Activated CD8-positive, alpha-beta T cell treated with anti-CD3 and anti-CD28 coated beads for 36 hours (primary cell): ENCODE results near the gene MAL. TPM values are rescaled to one million over a fixed set of nuclear protein-coding genes. Genes with fewer than 3 reads are reported as not detected.
A peak's percentile ranks its signal among the peaks of the same experiment; 100 is the strongest.

ENCODE experiments used
- ATAC-seq: fragments of 200-7000 bp; cut with Tn5 transposase; one replicate; pipeline ENCODE4 v1.10.0; 2021; ENCODE audit warnings: mild to moderate bottlenecking, moderate library complexity
- CTCF ChIA-PET: fragments of 350-600 bp; sonication (Branson Sonifier 250); formaldehyde crosslinking; loops from one replicate; lab custom pipeline; 2021; ENCODE audit warnings: antibody characterized with exemption; lab: Charles Lee
- POLR2A ChIA-PET: fragments of 350-600 bp; sonication (Branson Sonifier 250); formaldehyde crosslinking; loops from one replicate; lab custom pipeline; 2021; ENCODE audit warnings: antibody characterized with exemption; lab: Charles Lee
- DNase-seq: peaks from one replicate; pipeline ENCODE4 v3.0.0-alpha.2; 2020
- H3K27ac Mint-ChIP-seq: one replicate; pipeline ENCODE4 v1.8.0; 2021; ENCODE audit warnings: mild to moderate bottlenecking, mixed read lengths
- H3K27me3 Mint-ChIP-seq: one replicate; pipeline ENCODE4 v1.8.0; 2021; ENCODE audit warnings: mixed read lengths
- H3K36me3 Mint-ChIP-seq: one replicate; pipeline ENCODE4 v1.8.0; 2021; ENCODE audit warnings: low read depth, mixed read lengths
- H3K4me1 Mint-ChIP-seq: one replicate; pipeline ENCODE4 v1.8.0; 2021; ENCODE audit warnings: low read depth, mixed read lengths
- H3K4me3 Mint-ChIP-seq: one replicate; pipeline ENCODE4 v1.8.0; 2021; ENCODE audit warnings: mild to moderate bottlenecking, moderate library complexity, mixed read lengths
- H3K9me3 Mint-ChIP-seq: one replicate; pipeline ENCODE4 v1.8.0; 2021; ENCODE audit warnings: mixed read lengths
- CTCF ChIP-seq: fragments of 200-600 bp; IDR thresholded peaks from one replicate; pipeline ENCODE4 v1.8.0; 2022; ENCODE audit warnings: antibody characterized with exemption, mild to moderate bottlenecking
- intact Hi-C: fragments of 100-400 bp; cut with micrococcal nuclease; formaldehyde crosslinking; loops from one replicate; pipeline ENCODE4 v1.10.0; 2022
- total RNA-seq, 2 experiments: library from RNA; stranded (reverse); gene quantifications; one replicate each; pipeline ENCODE4 v1.2.3, GENCODE V29; 2021

MAL gene
- total RNA-seq, 2 experiments from 2014 or later = 54.0 to 59.2 TPM

- CTCF ChIA-PET = interaction anchor here (1.0 to 12.1 kb wide), 2 partner anchors 26 to 29 kb away, joined by 4 to 131 read pairs; no protein-coding TSS in a partner anchor
- POLR2A ChIA-PET = interaction anchor here (0.8 to 2.0 kb wide), 3 partner anchors 24 to 74 kb away, joined by 3 to 4 read pairs (median 4); no protein-coding TSS in a partner anchor
- no peaks in the 10 kb centered on the region for H3K27me3 Mint-ChIP-seq
- peaks cover 24% of the 10 kb centered on the region for H3K36me3 Mint-ChIP-seq
- ATAC-seq (no peak), DNase-seq (no peak)
- peaks cover 74% of the 10 kb centered on the region for H3K4me1 Mint-ChIP-seq
- peak overlapping the region; percentile 15 for H3K27ac Mint-ChIP-seq
- intact Hi-C loops = no loop called here
- H3K9me3 Mint-ChIP-seq = no peaks in the 10 kb centered on the region
- no peak overlapping the region for H3K4me3 Mint-ChIP-seq
- no peak for TF ChIP-seq CTCF
Measured at GRCh38 chr2:95047629-95048510, 22.4 kb downstream of the MAL start.

- Mint-ChIP-seq H3K4me3 (no peak overlapping the region), H3K36me3 (peaks cover 27% of the 10 kb centered on the region), H3K27ac (peak overlapping the region; percentile 32), H3K9me3 (no peaks in the 10 kb centered on the region), H3K27me3 (no peaks in the 10 kb centered on the region), H3K4me1 (peaks cover 75% of the 10 kb centered on the region)
- TF ChIP-seq CTCF = no peak
- intact Hi-C loops = no loop called here
- DNase-seq (no peak), ATAC-seq (no peak)
- CTCF ChIA-PET = interaction anchor here (1.0 to 12.1 kb wide), 2 partner anchors 27 to 28 kb away, joined by 4 to 131 read pairs; no protein-coding TSS in a partner anchor
- POLR2A ChIA-PET = interaction anchor here (0.8 to 2.0 kb wide), 3 partner anchors 25 to 73 kb away, joined by 3 to 4 read pairs (median 4); no protein-coding TSS in a partner anchor
Measured at GRCh38 chr2:95048825-95049682, 23.5 kb downstream of the MAL start.

GRCh38 chr2:95049683-95049955 is 24.1 kb downstream of the MAL start:
- ChIA-PET POLR2A (interaction anchor here (2.0 to 2.3 kb wide), 2 partner anchors 25 to 26 kb away, joined by 4 to 10 read pairs; no protein-coding TSS in a partner anchor), CTCF (interaction anchor here (8.2 to 12.1 kb wide), 2 partner anchors 26 to 27 kb away, joined by 131 to 142 read pairs; partner anchors contain the start of gene MAL)
- DNase-seq (no peak), ATAC-seq (no peak)
- H3K4me3 Mint-ChIP-seq = no peak overlapping the region
- peaks cover 31% of the 10 kb centered on the region for H3K36me3 Mint-ChIP-seq
- H3K9me3 Mint-ChIP-seq = no peaks in the 10 kb centered on the region
- H3K27ac Mint-ChIP-seq = peak overlapping the region; percentile 81
- intact Hi-C loops = no loop called here
- no peak for TF ChIP-seq CTCF
- no peaks in the 10 kb centered on the region for H3K27me3 Mint-ChIP-seq
- H3K4me1 Mint-ChIP-seq = peaks cover 75% of the 10 kb centered on the region

- DNase-seq (no peak), ATAC-seq (no peak)
- intact Hi-C loops = loop anchor here (2.0 kb wide), 1 partner anchor 27 kb away; no protein-coding TSS in a partner anchor
- no peak for TF ChIP-seq CTCF
- Mint-ChIP-seq H3K27me3 (no peaks in the 10 kb centered on the region), H3K4me3 (no peak overlapping the region), H3K27ac (peak overlapping the region; percentile 81), H3K36me3 (peaks cover 31% of the 10 kb centered on the region), H3K4me1 (peaks cover 77% of the 10 kb centered on the region), H3K9me3 (no peaks in the 10 kb centered on the region)
- ChIA-PET CTCF (interaction anchor here (8.2 to 12.1 kb wide), 2 partner anchors 26 to 27 kb away, joined by 131 to 142 read pairs; partner anchors contain the start of gene MAL), POLR2A (interaction anchor here (1.2 to 6.6 kb wide), 4 partner anchors 24 to 27 kb away, joined by 3 to 65 read pairs (median 7); partner anchors contain the start of gene MAL)
Measured at GRCh38 chr2:95049961-95050360, 24.5 kb downstream of the MAL start.
